Activated naive CD8-positive, alpha-beta T cell treated with anti-CD3 and anti-CD28 coated beads for 36 hours (primary cell): ENCODE data around the gene PFKP. TPM values are rescaled to one million over a fixed set of nuclear protein-coding genes. Genes with fewer than 3 reads are reported as not detected.
"Not testable (repeated sequence)": the region's sequence is repeated elsewhere in the genome, so short reads cannot be mapped to it uniquely, and the experiment has no call there.

Source experiments
- DNase-seq: peaks from one replicate; pipeline ENCODE4 v3.0.0; 2021
- H3K27ac Mint-ChIP-seq: one replicate; pipeline ENCODE4 v1.8.0; 2022; ENCODE audit warnings: mild to moderate bottlenecking, moderate library complexity, mixed read lengths
- H3K27me3 Mint-ChIP-seq: one replicate; pipeline ENCODE4 v1.8.0; 2022; ENCODE audit warnings: mild to moderate bottlenecking, mixed read lengths
- H3K36me3 Mint-ChIP-seq: one replicate; pipeline ENCODE4 v1.8.0; 2021; ENCODE audit warnings: mild to moderate bottlenecking, mixed read lengths
- H3K4me1 Mint-ChIP-seq: one replicate; pipeline ENCODE4 v1.8.0; 2021; ENCODE audit warnings: mixed read lengths
- H3K4me3 Mint-ChIP-seq: one replicate; pipeline ENCODE4 v1.8.0; 2022; ENCODE audit warnings: mild to moderate bottlenecking, moderate library complexity, mixed read lengths
- H3K9me3 Mint-ChIP-seq: one replicate; pipeline ENCODE4 v1.8.0; 2022; ENCODE audit warnings: mixed read lengths
- total RNA-seq, 2 experiments: library from RNA; stranded (reverse); gene quantifications; one replicate each; pipeline ENCODE4 v1.2.3, GENCODE V29; 2021

Gene PFKP
- total RNA-seq, 2 experiments from 2014 or later: 231 to 242 TPM

DNA sequence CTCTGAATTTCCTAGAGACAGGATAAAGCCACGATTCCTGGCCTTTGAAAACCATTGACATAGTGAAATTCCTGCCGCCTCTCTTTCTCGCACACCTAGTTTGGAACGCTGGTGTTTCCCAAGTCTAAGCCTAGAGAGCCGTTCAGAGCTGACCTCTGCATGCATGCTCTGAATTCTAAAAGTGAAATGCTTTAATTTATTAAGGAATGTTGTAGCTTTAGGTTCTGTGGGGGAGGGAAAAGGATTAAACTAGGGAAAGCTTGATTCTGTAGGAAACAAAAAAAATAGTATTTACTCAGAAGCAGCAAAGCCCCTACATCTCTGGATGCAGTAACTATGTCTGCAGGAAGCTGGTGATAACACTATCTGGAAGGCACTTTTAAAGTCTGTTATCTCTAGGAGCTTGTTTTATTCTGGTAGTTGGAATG, 27.3 kb downstream of the PFKP start:
- peaks cover 4% of the 10 kb centered on the region for H3K9me3 Mint-ChIP-seq
- peak overlapping the region; percentile 91 for H3K27ac Mint-ChIP-seq
- H3K4me1 Mint-ChIP-seq: peaks cover 64% of the 10 kb centered on the region
- no peak for DNase-seq
- H3K27me3 Mint-ChIP-seq: no peaks in the 10 kb centered on the region
- no peak overlapping the region for H3K4me3 Mint-ChIP-seq
- peaks cover 69% of the 10 kb centered on the region for H3K36me3 Mint-ChIP-seq

- Mint-ChIP-seq H3K36me3 (peaks cover 71% of the 10 kb centered on the region), H3K27me3 (no peaks in the 10 kb centered on the region), H3K4me3 (no peak overlapping the region), H3K9me3 (peaks cover 4% of the 10 kb centered on the region), H3K27ac (peak overlapping the region; percentile 91), H3K4me1 (peaks cover 58% of the 10 kb centered on the region)
- peak; percentile 57 for DNase-seq
Observed at GRCh38 chr10:3095373-3096139, 28.2 kb downstream of the PFKP start.

GRCh38 chr10:3096149-3096548, 28.8 kb downstream of the PFKP start:
- Mint-ChIP-seq H3K36me3 (peaks cover 68% of the 10 kb centered on the region), H3K4me3 (no peak overlapping the region), H3K27ac (peak overlapping the region; percentile 91), H3K9me3 (peaks cover 4% of the 10 kb centered on the region), H3K27me3 (no peaks in the 10 kb centered on the region), H3K4me1 (peaks cover 52% of the 10 kb centered on the region)
- no peak for DNase-seq

DNA sequence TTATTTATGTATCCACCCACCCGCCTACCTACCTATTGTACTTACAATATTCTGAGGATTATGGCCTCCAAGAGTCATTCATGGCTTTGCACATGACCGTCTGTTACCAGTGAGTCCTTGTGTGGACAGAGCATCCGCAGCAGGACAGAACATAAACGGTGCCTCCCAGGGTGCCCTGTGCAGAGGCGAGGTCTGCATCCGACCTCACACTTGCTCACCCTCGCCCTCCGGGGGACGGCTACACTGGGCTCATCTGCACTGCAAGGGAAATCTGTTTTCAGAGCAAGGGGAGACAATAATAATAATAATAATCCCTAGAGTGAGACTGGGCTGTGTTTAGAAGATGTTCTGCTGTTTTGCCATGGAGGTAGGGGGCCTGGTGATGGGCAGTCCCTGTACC, 29.8 kb downstream of the PFKP start:
- H3K9me3 Mint-ChIP-seq: peaks cover 4% of the 10 kb centered on the region
- H3K4me1 Mint-ChIP-seq: peaks cover 44% of the 10 kb centered on the region
- no peak overlapping the region for H3K4me3 Mint-ChIP-seq
- peaks cover 65% of the 10 kb centered on the region for H3K36me3 Mint-ChIP-seq
- no peaks in the 10 kb centered on the region for H3K27me3 Mint-ChIP-seq
- peak overlapping the region; percentile 66 for H3K27ac Mint-ChIP-seq
- DNase-seq: no peak

DNA sequence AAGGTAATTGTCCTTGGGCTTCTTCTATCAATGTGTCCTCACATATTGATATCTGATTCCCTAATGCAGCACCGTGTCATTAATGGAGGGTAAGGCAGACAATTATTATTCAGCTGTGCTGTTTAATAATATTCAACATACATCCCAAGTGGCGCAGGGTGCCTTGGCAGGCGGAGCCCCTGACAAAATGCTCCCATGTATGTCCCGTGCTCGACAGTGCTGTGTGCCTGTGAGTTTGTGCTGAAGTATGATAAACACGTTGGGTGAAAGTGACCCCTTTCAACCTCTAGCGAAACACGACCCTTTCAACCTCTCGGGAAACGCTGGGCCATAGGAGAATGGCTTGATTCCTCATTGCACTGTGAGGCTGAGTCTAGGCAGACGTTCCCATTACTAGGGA, 31.3 kb downstream of the PFKP start:
- H3K27me3 Mint-ChIP-seq: no peaks in the 10 kb centered on the region
- H3K9me3 Mint-ChIP-seq: peaks cover 4% of the 10 kb centered on the region
- no peak for DNase-seq
- H3K4me1 Mint-ChIP-seq: peaks cover 32% of the 10 kb centered on the region
- H3K4me3 Mint-ChIP-seq: no peak overlapping the region
- no peak overlapping the region for H3K27ac Mint-ChIP-seq
- H3K36me3 Mint-ChIP-seq: peaks cover 60% of the 10 kb centered on the region

GRCh38 chr10:3099291-3100092, 32.1 kb downstream of the PFKP start:
- Mint-ChIP-seq H3K4me1 (peaks cover 24% of the 10 kb centered on the region), H3K27ac (peak overlapping the region; percentile 27), H3K4me3 (no peak overlapping the region), H3K27me3 (no peaks in the 10 kb centered on the region), H3K9me3 (no peaks in the 10 kb centered on the region), H3K36me3 (peaks cover 55% of the 10 kb centered on the region)
- no peak for DNase-seq

DNA sequence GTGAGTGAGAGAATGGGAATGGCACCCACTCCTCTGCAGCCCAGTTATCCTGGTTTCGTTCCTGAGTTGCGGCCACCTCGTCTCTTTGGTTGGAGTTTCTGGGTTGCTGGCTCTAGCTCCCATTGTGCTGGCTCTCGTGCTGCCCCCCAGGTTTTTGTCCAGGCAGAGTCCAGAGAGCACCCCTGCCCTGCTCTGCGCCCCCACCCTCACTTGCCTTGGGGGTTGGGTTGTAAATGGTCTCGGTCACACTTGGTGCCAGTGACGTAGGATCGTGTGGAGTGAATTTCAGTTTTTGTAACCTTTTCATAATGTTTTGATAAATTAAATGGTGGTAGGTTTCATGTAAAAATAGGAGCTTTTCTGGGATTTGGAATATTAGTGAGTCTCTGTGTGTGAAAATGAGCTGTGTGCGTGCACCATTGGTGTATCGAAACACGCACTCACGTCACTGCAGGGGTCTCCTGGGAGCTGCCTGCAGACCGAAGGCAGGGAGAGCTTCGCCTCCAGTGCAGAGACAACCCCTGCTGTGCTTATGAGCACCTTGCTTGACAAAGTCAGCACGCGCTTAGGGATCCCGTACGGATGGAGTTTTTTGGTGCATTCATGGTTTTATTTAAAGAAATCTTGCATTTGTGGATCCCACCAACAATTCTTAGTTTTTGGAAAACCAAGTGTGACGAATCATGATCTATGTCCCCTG, 32.9 kb downstream of the PFKP start:
- H3K27ac Mint-ChIP-seq: no peak overlapping the region
- H3K4me3 Mint-ChIP-seq: no peak overlapping the region
- no peaks in the 10 kb centered on the region for H3K27me3 Mint-ChIP-seq
- H3K9me3 Mint-ChIP-seq: no peaks in the 10 kb centered on the region
- peaks cover 48% of the 10 kb centered on the region for H3K36me3 Mint-ChIP-seq
- peaks cover 17% of the 10 kb centered on the region for H3K4me1 Mint-ChIP-seq
- DNase-seq: no peak

GRCh38 chr10:3100856-3101640, 33.7 kb downstream of the PFKP start:
- no peak for DNase-seq
- Mint-ChIP-seq H3K27me3 (no peaks in the 10 kb centered on the region), H3K4me3 (no peak overlapping the region), H3K36me3 (peaks cover 40% of the 10 kb centered on the region), H3K4me1 (peaks cover 10% of the 10 kb centered on the region), H3K27ac (no peak overlapping the region), H3K9me3 (no peaks in the 10 kb centered on the region)

- Mint-ChIP-seq H3K36me3 (peaks cover 38% of the 10 kb centered on the region), H3K27ac (no peak overlapping the region)
Observed at GRCh38 chr10:3102720-3103427, 35.5 kb downstream of the PFKP start.

DNA sequence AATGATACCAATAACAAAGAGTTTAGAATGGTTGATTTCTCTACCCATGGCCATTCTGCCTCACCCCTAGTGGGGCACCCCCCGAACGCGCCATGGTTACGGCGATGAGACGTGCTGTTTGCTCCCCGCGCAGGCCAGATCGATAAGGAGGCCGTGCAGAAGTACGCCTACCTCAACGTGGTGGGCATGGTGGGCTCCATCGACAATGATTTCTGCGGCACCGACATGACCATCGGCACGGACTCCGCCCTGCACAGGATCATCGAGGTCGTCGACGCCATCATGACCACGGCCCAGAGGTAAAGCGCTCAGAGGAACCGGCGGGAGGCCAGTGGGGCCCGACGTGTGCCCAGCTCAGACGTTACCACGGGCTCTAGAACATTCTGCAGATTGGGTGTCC, 36.3 kb downstream of the PFKP start:
- Mint-ChIP-seq H3K36me3 (peaks cover 44% of the 10 kb centered on the region), H3K4me1 (peaks cover 3% of the 10 kb centered on the region), H3K27ac (no peak overlapping the region), H3K27me3 (no peaks in the 10 kb centered on the region), H3K4me3 (no peak overlapping the region), H3K9me3 (no peaks in the 10 kb centered on the region)
- DNase-seq: no peak

More at GRCh38 chr10:3102720-3103427, 35.5 kb downstream of the PFKP start:
- H3K4me3 Mint-ChIP-seq: no peak overlapping the region
- no peak for DNase-seq
- no peaks in the 10 kb centered on the region for H3K9me3 Mint-ChIP-seq
- H3K27me3 Mint-ChIP-seq: no peaks in the 10 kb centered on the region
- H3K4me1 Mint-ChIP-seq: peaks cover 5% of the 10 kb centered on the region

GRCh38 chr10:3104251-3104918, 37.0 kb downstream of the PFKP start:
- DNase-seq: no peak
- peaks cover 46% of the 10 kb centered on the region for H3K36me3 Mint-ChIP-seq
- no peaks in the 10 kb centered on the region for H3K27me3 Mint-ChIP-seq
- H3K4me3 Mint-ChIP-seq: peak overlapping the region; percentile 10
- H3K9me3 Mint-ChIP-seq: no peaks in the 10 kb centered on the region
- no peaks in the 10 kb centered on the region for H3K4me1 Mint-ChIP-seq
- H3K27ac Mint-ChIP-seq: no peak overlapping the region

- no peak overlapping the region for H3K27ac Mint-ChIP-seq
- no peaks in the 10 kb centered on the region for H3K9me3 Mint-ChIP-seq
- no peaks in the 10 kb centered on the region for H3K27me3 Mint-ChIP-seq
- DNase-seq: no peak
- no peaks in the 10 kb centered on the region for H3K4me1 Mint-ChIP-seq
- H3K36me3 Mint-ChIP-seq: peaks cover 43% of the 10 kb centered on the region
- H3K4me3 Mint-ChIP-seq: no peak overlapping the region
Observed at GRCh38 chr10:3105166-3105565, 37.8 kb downstream of the PFKP start.

DNA sequence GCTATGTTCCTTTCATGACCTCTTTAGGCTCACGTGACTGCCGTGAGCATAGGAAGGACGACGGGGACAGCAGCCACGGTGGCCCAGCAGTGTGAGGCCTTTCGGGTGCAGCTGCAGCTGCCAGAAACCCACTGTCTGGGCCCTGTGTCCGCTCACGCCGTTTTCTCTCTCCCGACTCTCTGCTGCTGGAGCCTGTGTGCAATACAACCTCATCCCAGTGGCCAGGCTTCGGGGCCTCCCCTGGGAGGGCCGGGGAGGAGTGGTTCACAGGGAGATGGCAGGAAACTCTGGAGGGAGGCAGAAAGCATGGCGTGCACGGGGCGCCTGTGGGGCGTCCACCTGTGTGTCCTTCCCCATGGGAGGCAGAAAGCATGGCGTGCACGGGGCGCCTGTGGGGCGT, 38.6 kb downstream of the PFKP start:
- H3K9me3 Mint-ChIP-seq: no peaks in the 10 kb centered on the region
- no peak for DNase-seq
- no peak overlapping the region for H3K4me3 Mint-ChIP-seq
- peaks cover 45% of the 10 kb centered on the region for H3K36me3 Mint-ChIP-seq
- H3K27me3 Mint-ChIP-seq: no peaks in the 10 kb centered on the region
- no peaks in the 10 kb centered on the region for H3K4me1 Mint-ChIP-seq
- H3K27ac Mint-ChIP-seq: no peak overlapping the region

- not testable (repeated sequence) for H3K9me3 Mint-ChIP-seq, H3K27me3 Mint-ChIP-seq, DNase-seq, H3K27ac Mint-ChIP-seq, H3K4me1 Mint-ChIP-seq, H3K4me3 Mint-ChIP-seq
- H3K36me3 Mint-ChIP-seq: peaks cover 44% of the 10 kb centered on the region
Observed at GRCh38 chr10:3106328-3106727, 39.0 kb downstream of the PFKP start.
